AG04450 (cell line): ENCODE data around the gene JMJD8. TPM values are rescaled to one million over a fixed set of nuclear protein-coding genes. Genes with fewer than 3 reads are reported as not detected.

ENCODE experiments used
- CTCF ChIA-PET: fragments of 300-600, 350-600 bp; formaldehyde crosslinking; extraction: SDS; loops from one replicate; lab custom pipeline; 2022; ENCODE audit warnings: antibody characterized with exemption, inconsistent platforms; lab: Charles Lee
- POLR2A ChIA-PET: fragments of 350-600 bp; formaldehyde crosslinking; extraction: SDS; loops from one replicate; lab custom pipeline; 2021; ENCODE audit warnings: antibody characterized with exemption, inconsistent platforms; lab: Yijun Ruan, JAX
- DNase-seq: peaks from one replicate; pipeline ENCODE4 v3.0.0-alpha.2; 2011; ENCODE audit warnings: low read depth, low spot score
- H3K27ac ChIP-seq: one replicate; pipeline ENCODE4 v1.5.1; 2012; ENCODE audit warnings: low read depth, low read length, control low read depth
- H3K27me3 ChIP-seq: one replicate; pipeline ENCODE4 v1.6.0; 2012; ENCODE audit warnings: low read length; ENCODE audit not compliant: control insufficient read depth, insufficient read depth
- H3K4me3 ChIP-seq: 2 replicates; pipeline ENCODE4 v1.5.1; 2011; ENCODE audit warnings: mild to moderate bottlenecking, low read depth, low read length, control low read depth
- H3K9me3 ChIP-seq: 2 replicates; pipeline ENCODE4 v1.5.1; 2012; ENCODE audit warnings: low read length; ENCODE audit not compliant: control insufficient read depth, insufficient read depth
- polyA plus RNA-seq: library from polyadenylated mRNA; depleted of rRNA; stranded (reverse); fragments of >200 nt; gene quantifications from 2 replicates; pipeline ENCODE4 v1.2.3, GENCODE V29; 2011; rRNA removed
- TF ChIP-seq, protein P1 (sequence below): IDR thresholded peaks from 2 replicates; pipeline ENCODE4 v1.5.1; 2011; ENCODE audit warnings: low read depth, low read length, control low read depth, inconsistent platforms

Gene JMJD8
- polyA plus RNA-seq, 1 experiment: 33.1 TPM

DNA sequence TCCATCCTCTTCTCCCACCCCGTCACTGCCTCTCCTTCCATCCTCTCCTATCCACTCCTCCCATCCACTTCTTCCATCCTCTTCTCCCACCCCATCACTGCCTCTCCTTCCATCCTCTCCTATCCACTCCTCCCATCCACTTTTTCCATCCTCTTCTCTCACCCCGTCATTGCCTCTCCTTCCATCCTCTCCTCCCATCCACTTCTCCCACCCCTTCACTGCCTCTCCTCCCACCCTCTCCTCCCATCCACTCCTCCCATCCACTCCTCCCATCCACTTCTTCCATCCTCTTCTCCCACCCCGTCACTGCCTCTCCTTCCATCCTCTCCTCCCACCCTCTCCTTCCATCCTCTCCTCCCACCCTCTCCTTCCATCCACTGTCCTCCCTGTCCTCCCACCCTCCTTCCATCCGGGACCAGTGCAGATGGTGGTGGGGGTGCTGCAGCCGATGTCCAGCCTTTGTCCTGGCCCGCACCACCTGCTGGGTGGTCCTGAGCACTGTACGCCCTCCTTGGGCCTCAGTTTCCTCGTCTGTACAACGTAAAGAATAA is 52.3 kb downstream of the JMJD8 start:
- POLR2A ChIA-PET: no interaction called here
- H3K27me3 ChIP-seq: no peaks in the 10 kb centered on the region
- CTCF ChIA-PET: no interaction called here
- peaks cover 10% of the 10 kb centered on the region; the same call in 1 of the 2 replicates for H3K9me3 ChIP-seq
- no peak overlapping the region for H3K4me3 ChIP-seq
- H3K27ac ChIP-seq: no peak overlapping the region
- TF ChIP-seq, protein P1, sequence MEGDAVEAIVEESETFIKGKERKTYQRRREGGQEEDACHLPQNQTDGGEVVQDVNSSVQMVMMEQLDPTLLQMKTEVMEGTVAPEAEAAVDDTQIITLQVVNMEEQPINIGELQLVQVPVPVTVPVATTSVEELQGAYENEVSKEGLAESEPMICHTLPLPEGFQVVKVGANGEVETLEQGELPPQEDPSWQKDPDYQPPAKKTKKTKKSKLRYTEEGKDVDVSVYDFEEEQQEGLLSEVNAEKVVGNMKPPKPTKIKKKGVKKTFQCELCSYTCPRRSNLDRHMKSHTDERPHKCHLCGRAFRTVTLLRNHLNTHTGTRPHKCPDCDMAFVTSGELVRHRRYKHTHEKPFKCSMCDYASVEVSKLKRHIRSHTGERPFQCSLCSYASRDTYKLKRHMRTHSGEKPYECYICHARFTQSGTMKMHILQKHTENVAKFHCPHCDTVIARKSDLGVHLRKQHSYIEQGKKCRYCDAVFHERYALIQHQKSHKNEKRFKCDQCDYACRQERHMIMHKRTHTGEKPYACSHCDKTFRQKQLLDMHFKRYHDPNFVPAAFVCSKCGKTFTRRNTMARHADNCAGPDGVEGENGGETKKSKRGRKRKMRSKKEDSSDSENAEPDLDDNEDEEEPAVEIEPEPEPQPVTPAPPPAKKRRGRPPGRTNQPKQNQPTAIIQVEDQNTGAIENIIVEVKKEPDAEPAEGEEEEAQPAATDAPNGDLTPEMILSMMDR: no peak
- no peak for DNase-seq

Other genes starting within 250 kb of the JMJD8 start
- 7.5 and 8.6 TPM in 2 replicates for gene CAPN15, start 156.6 kb downstream of the JMJD8 start, polyA plus RNA-seq
- gene PRR35, start 123.9 kb downstream of the JMJD8 start, polyA plus RNA-seq: not detected in 2 replicates
- gene NHLRC4, start 117.3 kb downstream of the JMJD8 start, polyA plus RNA-seq: 0.45 and 0.88 TPM in 2 replicates
- 12.1 and 17.6 TPM in 2 replicates for gene PIGQ, start 114.4 kb downstream of the JMJD8 start, polyA plus RNA-seq
- 4.2 and 6.1 TPM in 2 replicates for gene RAB40C, start 94.3 kb downstream of the JMJD8 start, polyA plus RNA-seq
- gene WFIKKN1, start 53.3 kb downstream of the JMJD8 start, polyA plus RNA-seq: not detected in 2 replicates
- gene METTL26, start 48.0 kb downstream of the JMJD8 start, polyA plus RNA-seq: 58.3 and 69.5 TPM in 2 replicates
- 6.7 and 10.8 TPM in 2 replicates for gene MCRIP2, start 42.5 kb downstream of the JMJD8 start, polyA plus RNA-seq
- 2.1 and 2.5 TPM in 2 replicates for gene WDR90, start 35.0 kb downstream of the JMJD8 start, polyA plus RNA-seq
- gene RHOT2, start 16.2 kb downstream of the JMJD8 start, polyA plus RNA-seq: 38.0 and 53.3 TPM in 2 replicates
- gene RHBDL1, start 8.7 kb downstream of the JMJD8 start, polyA plus RNA-seq: 1.5 and 1.7 TPM in 2 replicates
- gene STUB1, start 3.9 kb downstream of the JMJD8 start, polyA plus RNA-seq: 88.8 and 109 TPM in 2 replicates
- gene WDR24, start 6.1 kb upstream of the JMJD8 start, polyA plus RNA-seq: 2.0 and 3.6 TPM in 2 replicates
- 0.11 and 0.22 TPM in 2 replicates for gene FBXL16, start 21.5 kb upstream of the JMJD8 start, polyA plus RNA-seq
- gene METRN, start 30.8 kb upstream of the JMJD8 start, polyA plus RNA-seq: 20.0 and 23.9 TPM in 2 replicates
- gene ANTKMT, start 36.8 kb upstream of the JMJD8 start, polyA plus RNA-seq: 5.3 and 6.7 TPM in 2 replicates
- gene CCDC78, start 42.1 kb upstream of the JMJD8 start, polyA plus RNA-seq: 1.1 and 1.5 TPM in 2 replicates
- gene HAGHL, start 42.8 kb upstream of the JMJD8 start, polyA plus RNA-seq: 4.2 and 5.5 TPM in 2 replicates
- 14.4 and 17.6 TPM in 2 replicates for gene CIAO3, start 56.7 kb upstream of the JMJD8 start, polyA plus RNA-seq
- gene MSLN, start 76.4 kb upstream of the JMJD8 start, polyA plus RNA-seq: 0.11 and 0.17 TPM in 2 replicates
- gene RPUSD1, start 104.0 kb upstream of the JMJD8 start, polyA plus RNA-seq: 9.2 and 13.5 TPM in 2 replicates
- 1.1 and 2.1 TPM in 2 replicates for gene CHTF18, start 104.3 kb upstream of the JMJD8 start, polyA plus RNA-seq
- gene GNG13, start 116.4 kb upstream of the JMJD8 start, polyA plus RNA-seq: not detected in 2 replicates